ENCODE results near the gene NUCB1. TPM values are rescaled to one million over a fixed set of nuclear protein-coding genes. Genes with fewer than 3 reads are reported as not detected.

NUCB1 gene
- total RNA-seq, 1 experiment from 2014 or later, result 125 TPM

- no peak overlapping the region for H4K5ac ChIP-seq (ENCODE audit: insufficient read length, low read depth, low read length)
Measured at GRCh38 chr19:48938256-48938655, 38.1 kb downstream of the NUCB1 start.

More at GRCh38 chr19:48938256-48938655, 38.1 kb downstream of the NUCB1 start:
- Histone ChIP-seq H3K9ac (ENCODE audit: extremely low read depth, insufficient read length, low read length) (no peak overlapping the region), H3K18ac (ENCODE audit: insufficient read length, low read depth, low read length) (no peak overlapping the region), H2BK15ac (ENCODE audit: low read depth, low read length) (no peak overlapping the region), H4K20me1 (ENCODE audit: control insufficient read depth, insufficient read depth, insufficient read length) (no peaks in the 10 kb centered on the region), H3K9me3 (ENCODE audit: control insufficient read depth, low read depth, low read length) (no peaks in the 10 kb centered on the region), H3T11ph (ENCODE audit: low read length) (no peak overlapping the region), H4K8ac (replicated peaks; ENCODE audit: insufficient read length, low read depth, low read length) (no peak overlapping the region), H3K23ac (ENCODE audit: insufficient read length, low read depth, low read length) (no peak overlapping the region), H3K27ac (ENCODE audit: insufficient read length, low read depth, low read length) (no peak overlapping the region), H2BK20ac (ENCODE audit: low read depth, low read length, poor library complexity, severe bottlenecking) (no peak overlapping the region), H2AFZ (ENCODE audit: low read length) (no peak overlapping the region), H3K79me2 (ENCODE audit: insufficient read depth, low read length) (no peaks in the 10 kb centered on the region), H3K79me1 (ENCODE audit: insufficient read depth, low read depth, low read length, poor library complexity, severe bottlenecking) (no peaks in the 10 kb centered on the region), H3K23me2 (ENCODE audit: insufficient read length, low read depth, low read length, poor library complexity, severe bottlenecking) (peaks cover 1% of the 10 kb centered on the region), H2AK5ac (ENCODE audit: insufficient read length, low read length) (no peak overlapping the region), H2BK12ac (ENCODE audit: insufficient read length, low read depth, low read length) (no peak overlapping the region), H3K27me3 (ENCODE audit: insufficient read depth, low read length) (no peaks in the 10 kb centered on the region; the same call in 1 of the 2 replicates), H2BK120ac (ENCODE audit: low read depth, low read length, poor library complexity, severe bottlenecking) (no peak overlapping the region), H4K91ac (ENCODE audit: insufficient read length, low read depth, low read length) (no peak overlapping the region), H3K4me2 (ENCODE audit: insufficient read depth, insufficient read length, low read length) (no peak overlapping the region), H3K14ac (ENCODE audit: insufficient read depth, low read length) (no peak overlapping the region), H3K4me1 (ENCODE audit: insufficient read depth, low read length) (no peaks in the 10 kb centered on the region), H3K4ac (ENCODE audit: low read depth, low read length) (no peak overlapping the region), H3K56ac (ENCODE audit: insufficient read length, low read depth, low read length) (no peak overlapping the region), H2BK5ac (ENCODE audit: insufficient read length, low read length) (no peak overlapping the region)
- Mint-ChIP-seq H3K4me3 (no peak overlapping the region), H3K36me3 (ENCODE audit: insufficient read depth in 1 of 3, low read depth in 3 of 3) (peaks cover 10 to 22% (median 11%) of the 10 kb centered on the region in 3 experiments), H3K4me1 (peaks cover 9 to 15% of the 10 kb centered on the region in 2 experiments), H3K27me3 (ENCODE audit: low read depth) (peaks cover 23% of the 10 kb centered on the region), H3K27ac (no peak overlapping the region), H3K9me3 (peaks cover 0 to 2% of the 10 kb centered on the region in 2 experiments; a peak in 2 of 5 replicates)
- TF ChIP-seq CTCF (conservative IDR thresholded peaks at IDR 0.05), result no peak
- DNase-seq, result no peak
- no CpG with 5 or more reads among the region's 7 CpGs for WGBS (ENCODE audit: extremely low coverage, insufficient read length, low lambda C conversion rate)

Data from H9 (cell line).